Posterior vena cava (tissue), 2 donors: Measurements from ENCODE around the gene FER1L5. TPM values are rescaled to one million over a fixed set of nuclear protein-coding genes. Genes with fewer than 3 reads are reported as not detected.

Experiments
- DNase-seq: peaks from one replicate; pipeline ENCODE4 v3.0.0-alpha.2; 2020; ENCODE audit warnings: low spot score
- intact Hi-C, 2 donors: fragments of 100-400 bp; cut with DNase I; formaldehyde crosslinking; loops; one replicate each; pipeline versions ENCODE4 v1.14.1 to v1.14.2; 2022 to 2023
- long read RNA-seq, 2 donors: library from polyadenylated mRNA; unstranded; transcript quantifications; one replicate each; pipeline ENCODE4 v2.0.0, GENCODE V29; 2020 to 2021
- total RNA-seq, 2 donors: library from RNA; stranded (reverse); fragmentation: NEBNext Ultra II Directional; extraction: Animal tissue kit (Norgen Biotek cat#: 25700); gene quantifications; one replicate each; pipeline ENCODE4 v1.2.1, GENCODE V29; 2021
- donor health status: DM: yes; HTN: yes; CAD: no.
- donor health status: DM: yes; HTN: yes; CAD: no.

The FER1L5 gene
- under 1 TPM in 1 of 2 donors, not detected in 1; 0.05 TPM for total RNA-seq
- long read RNA-seq, donor 1, partial matches to known transcripts = 0 of 1 reads
- long read RNA-seq, donor 1, other reads (novel, unspliced or antisense) = 1 of 1 reads
- long read RNA-seq, donor 2 = 0 reads

DNA sequence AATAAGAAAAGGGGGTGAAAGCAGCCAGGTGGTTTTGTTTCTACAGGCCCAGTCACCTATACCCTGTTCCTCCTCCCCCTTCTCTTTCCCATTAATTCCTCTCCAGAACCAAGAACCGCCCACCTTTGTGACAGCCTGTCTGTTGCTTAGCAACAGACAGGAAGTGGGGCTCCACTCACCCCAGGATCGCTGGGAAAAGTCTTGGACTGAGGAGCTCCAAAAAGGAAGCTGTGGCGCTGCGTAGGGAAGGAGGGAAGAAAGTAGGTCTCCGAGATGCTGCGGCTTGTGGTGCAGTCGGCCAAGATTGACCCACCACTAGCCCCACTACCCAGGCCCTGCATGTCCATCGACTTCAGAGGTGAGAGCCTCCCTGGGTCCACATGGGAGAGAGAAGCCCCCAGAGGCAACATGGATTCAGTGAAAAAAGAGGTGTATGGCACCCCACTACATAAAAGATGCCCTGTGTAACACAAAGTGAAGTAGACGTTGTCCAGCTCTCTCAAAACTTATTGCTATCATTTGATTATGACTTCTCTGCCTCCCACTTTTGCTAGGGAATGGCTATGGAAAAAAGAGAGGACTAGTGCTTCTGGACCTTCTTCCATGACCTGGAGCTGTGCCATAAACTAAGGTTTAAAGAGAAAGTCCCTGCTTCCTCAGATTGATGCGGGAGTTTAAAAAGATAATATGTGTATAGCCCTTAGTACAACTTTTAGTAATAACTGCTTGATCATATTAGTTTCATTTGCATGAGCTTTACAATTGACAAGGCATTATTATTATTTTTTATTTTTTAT lies at the start of gene FER1L5:
Gene FER1L5, plus strand, starts transcription at position 201 of the 797 bp plus-strand sequence. Its CDS starts 73 bp downstream, at position 274.
- no peak for DNase-seq
- intact Hi-C loops = no loop called here

GRCh38 chr2:96594282-96594681 lies 48.3 kb upstream of the FER1L5 start:
- intact Hi-C loops = no loop called here
- DNase-seq = no peak

DNA sequence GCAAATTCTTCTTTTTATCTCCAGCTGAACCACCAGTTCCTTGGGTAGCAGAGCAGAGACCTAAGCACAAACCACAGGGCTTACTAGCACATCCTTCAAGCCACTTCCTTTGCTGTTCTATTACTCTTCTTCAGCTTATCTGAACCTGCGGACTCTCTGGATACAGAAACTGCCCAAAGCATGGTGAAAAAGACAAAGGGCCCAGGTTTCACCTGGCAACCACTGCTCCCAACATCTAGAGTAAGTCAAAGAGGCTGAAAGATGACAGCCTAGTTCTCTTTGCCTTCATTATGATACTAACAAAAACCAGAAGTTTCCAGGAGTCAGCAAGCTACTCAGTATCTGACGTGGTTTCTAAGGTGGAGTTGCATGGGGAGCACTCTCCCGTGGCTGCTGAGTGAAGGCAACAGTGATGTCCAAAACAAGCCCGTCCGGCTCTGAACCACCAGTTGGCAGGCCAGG lies 47.8 kb upstream of the FER1L5 start:
- intact Hi-C loops = no loop called here

DNA sequence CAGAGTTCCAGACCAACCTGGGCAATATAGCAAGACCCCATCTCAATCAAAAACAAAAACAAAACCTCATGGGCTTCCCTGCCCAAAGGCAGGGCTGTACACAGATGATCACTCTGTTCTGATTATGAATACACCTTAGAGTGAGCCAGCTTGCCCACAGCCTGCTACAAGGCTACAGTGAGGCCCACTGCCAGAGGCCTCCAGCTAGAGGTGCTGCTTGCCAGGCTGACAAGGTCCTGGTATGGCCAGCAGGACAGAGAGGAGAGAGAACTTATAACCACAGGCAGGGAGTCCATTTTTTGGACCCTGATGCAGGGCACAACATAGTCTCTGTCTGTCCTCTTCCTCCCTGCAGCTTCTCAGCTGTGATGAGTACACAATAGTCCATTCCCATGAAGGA lies 46.0 kb upstream of the FER1L5 start:
- no peak for DNase-seq
- intact Hi-C loops = no loop called here

More for the DNA sequence above, 47.8 kb upstream of the FER1L5 start:
- DNase-seq = no peak

DNA sequence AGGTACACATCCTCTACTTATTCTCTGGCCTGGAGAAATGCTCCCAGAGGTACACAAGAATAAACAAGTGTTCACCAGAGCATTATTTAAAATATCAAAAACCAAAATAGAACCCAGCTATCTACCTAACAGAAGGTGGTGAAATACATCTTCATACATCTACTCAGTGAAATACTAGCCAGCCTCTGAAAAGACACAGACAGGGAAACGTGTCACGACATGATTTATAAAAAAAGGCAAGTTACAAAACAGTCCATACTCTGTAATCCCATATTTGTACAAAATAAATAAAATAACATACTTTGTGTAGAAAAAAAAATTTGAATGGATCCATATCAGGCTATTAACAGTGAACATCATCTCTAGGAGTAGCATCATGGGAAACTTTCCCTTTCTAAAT lies 42.6 kb upstream of the FER1L5 start:
- DNase-seq = no peak
- intact Hi-C loops = no loop called here

GRCh38 chr2:96601382-96602292 lies 40.9 kb upstream of the FER1L5 start:
- no peak for DNase-seq
- intact Hi-C loops = no loop called here

DNA sequence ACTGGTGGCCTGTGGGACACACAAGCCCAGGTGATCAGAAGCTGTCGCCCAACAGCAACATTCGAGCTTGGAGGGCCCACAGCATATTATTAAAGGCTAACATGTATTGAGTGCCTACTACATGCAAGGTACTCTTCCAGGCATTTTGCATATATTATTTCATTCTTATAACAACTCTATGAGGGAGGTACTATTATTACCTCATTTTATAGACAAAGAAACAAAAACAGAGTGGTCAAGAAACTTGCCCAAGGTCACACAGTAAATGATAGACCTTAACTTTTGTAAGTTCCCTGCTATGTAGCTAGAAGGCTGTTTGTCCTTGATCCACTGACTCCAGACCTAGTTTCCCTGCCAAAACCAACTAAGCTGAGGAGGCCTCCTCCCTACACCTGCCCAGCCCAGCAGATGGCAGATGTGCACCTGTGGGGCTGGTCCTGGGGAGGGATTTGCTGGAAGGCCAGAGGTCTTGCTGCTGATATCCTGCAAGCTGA lies 40.2 kb upstream of the FER1L5 start:
- no peak for DNase-seq
- intact Hi-C loops = no loop called here

- intact Hi-C loops = no loop called here
- no peak for DNase-seq
Measured at GRCh38 chr2:96604104-96604503, 38.5 kb upstream of the FER1L5 start.

- no peak for DNase-seq
- intact Hi-C loops = no loop called here
Measured at GRCh38 chr2:96608469-96609455, 33.8 kb upstream of the FER1L5 start.

- intact Hi-C loops = no loop called here
- DNase-seq = no peak
Measured at GRCh38 chr2:96616128-96616527, 26.4 kb upstream of the FER1L5 start.

GRCh38 chr2:96616535-96616934 lies 26.0 kb upstream of the FER1L5 start:
- intact Hi-C loops = no loop called here
- no peak for DNase-seq

DNA sequence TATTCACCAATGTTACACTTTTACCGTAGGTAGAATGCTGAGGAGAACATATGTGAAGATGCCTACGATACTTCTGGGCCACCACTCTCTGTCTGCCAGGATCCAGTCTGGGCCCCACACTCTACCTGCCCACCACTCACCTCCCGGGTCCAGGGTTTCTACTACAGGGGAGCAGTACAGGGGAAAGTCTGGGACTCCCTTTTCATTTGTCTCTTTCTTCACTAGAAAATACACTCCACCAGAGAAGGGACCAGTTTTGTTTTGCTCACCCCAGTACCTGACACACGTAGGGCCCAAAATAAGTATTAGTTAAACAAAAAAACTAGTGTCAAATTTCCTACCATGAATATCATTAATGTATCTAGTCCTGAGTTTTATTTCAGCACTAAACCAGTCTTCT lies 25.6 kb upstream of the FER1L5 start:
- intact Hi-C loops = no loop called here
- no peak for DNase-seq

DNA sequence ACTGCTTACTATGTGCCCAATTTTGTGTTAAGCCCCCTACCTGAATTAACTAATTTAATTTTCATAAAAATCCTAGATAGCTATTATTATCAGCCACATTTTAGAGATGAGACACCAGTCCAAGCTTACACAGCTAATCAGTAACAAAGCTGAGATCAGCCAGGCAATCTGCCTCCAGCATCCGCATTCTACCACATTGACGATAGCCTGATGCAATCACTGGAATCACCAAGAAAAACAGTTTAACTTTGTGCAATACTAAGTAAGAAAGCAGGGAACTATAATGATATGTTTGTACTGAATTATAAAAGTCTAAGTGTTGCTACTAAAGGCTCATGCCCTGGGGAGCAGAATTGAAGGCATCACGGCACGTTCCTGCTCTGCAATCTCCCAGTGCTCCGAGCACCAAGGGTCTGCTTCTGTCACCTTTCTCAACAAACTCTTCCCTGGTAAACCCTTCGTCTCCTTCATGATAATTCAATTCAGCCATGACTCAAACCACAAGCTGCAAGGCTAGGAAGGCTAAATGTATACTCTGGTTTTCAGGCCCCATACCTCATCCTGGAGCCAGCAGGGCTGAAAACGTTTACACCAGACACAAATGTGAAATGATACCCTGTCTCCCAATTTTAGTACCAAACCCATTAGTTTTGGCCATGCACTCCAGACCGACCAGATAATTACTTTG lies 23.8 kb upstream of the FER1L5 start:
- no peak for DNase-seq
- intact Hi-C loops = no loop called here

DNA sequence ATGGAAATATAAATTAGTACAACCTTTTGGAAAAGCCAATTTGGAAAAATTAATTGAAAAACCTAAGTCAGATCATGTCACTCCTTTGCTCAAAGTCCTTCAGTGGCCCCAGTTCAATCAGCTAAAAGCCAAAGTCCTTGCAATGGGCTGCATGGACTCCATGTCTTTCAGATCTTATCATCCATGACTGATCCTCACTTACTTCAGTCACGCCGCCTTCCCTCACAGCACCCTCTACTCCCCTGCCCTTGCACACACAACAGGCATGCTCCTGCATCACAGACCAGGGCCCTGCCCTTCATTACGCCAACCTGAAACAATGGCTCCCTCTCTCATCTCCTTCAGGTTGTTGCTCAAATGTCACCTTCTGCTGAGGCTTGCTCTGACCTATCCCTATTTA lies 20.0 kb upstream of the FER1L5 start:
- no peak for DNase-seq
- intact Hi-C loops = no loop called here

DNA sequence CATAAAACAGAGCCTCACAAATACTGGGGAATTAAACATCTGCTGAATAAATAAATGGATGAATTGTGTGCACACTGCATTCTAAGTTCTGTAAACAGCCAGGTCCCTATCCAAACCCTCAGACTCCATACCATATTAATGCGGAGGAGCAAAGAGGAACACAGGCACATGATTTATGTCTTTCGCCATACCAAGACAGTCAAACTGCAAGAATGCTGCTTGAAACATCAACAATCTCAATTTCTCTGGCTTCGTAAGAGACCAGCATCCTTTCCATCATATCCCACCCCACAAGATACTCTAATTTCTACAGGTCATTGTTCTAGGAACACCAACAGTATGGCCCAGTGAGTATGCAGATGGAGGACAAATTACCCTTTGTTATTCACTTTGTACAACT lies 19.4 kb upstream of the FER1L5 start:
- intact Hi-C loops = no loop called here
- DNase-seq = no peak

DNA sequence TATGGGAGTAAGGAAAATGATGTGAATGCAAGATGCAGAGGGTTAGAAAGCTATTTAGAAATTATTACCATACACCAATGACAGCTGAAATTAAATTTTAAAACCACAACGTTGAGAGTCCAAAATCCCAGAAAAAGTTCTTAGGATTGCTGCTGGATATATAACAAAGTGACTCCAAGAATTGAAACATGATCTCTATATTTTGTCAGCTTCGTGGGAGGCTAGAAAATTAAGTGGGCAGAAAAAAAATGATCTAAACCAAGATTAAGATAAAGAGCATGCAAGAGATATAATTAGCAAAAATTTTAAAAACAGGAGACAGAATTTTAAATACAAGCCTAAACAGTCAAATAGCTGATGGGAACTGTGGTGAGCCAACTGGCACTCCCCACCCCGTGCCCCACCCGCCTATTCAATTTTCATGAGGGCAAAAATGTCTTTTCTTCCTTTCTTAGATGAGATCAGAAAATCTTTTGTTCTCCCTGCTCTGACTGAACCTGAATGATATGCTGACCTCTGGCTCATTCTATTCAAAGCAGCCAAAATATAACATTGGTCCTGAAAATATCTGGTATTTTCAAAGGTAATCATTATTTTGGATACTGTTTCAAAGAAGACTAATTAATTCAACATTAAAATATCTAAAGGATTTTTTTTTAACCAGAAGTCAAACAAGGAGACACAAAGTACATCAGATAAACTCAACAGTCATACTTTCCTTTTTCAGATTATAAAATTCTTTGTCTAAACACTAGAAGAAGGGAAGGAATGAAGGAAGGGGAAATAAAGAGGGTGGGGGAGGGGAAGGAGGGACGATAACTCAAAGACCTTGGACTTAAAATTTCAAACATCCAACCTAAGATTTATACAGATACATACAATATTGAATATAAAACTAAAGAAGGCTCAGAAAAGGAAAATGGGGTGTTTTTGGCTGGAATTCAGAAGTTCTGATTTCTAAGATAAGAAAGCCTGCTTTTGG lies 16.7 kb upstream of the FER1L5 start:
- intact Hi-C loops = no loop called here
- no peak for DNase-seq

DNA sequence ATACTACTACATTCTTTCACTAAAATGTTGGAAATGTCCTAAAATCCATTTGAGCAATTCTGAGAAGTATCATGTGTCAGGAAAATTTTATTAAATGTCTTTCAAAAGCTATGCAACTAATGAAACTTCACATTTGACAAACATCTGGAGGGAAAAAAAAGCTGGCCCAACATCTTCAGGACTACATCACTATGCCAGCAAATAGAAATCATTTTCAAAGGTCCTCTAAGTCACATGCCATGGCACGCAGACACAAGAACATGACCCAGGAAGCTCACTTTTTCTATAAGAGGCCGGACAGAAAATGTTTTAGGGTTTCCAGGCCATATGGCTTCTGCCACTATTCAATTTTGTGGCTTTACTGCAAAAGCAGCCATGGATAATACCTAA lies 16.0 kb upstream of the FER1L5 start:
- no peak for DNase-seq
- intact Hi-C loops = no loop called here
